Spleen (tissue), 11 donors: Measurements from ENCODE around the gene ZNF536. TPM values are rescaled to one million over a fixed set of nuclear protein-coding genes. Genes with fewer than 3 reads are reported as not detected.

Experiments
- DNase-seq: peaks from one replicate; pipeline ENCODE4 v3.0.0-alpha.2; 2020
- H3K27ac ChIP-seq, 8 donors: fragments of 200-600 bp; sonication (generic) in 7 of 8; 1 replicate in 4 of 8; 2 replicates in 4 of 8; pipeline versions ENCODE4 v1.5.0 to v1.8.0; 2016 to 2021; ENCODE audit warnings: inconsistent platforms in 4 of 8, mild to moderate bottlenecking in 4 of 8, moderate library complexity in 1 of 8
- H3K27me3 ChIP-seq, 7 donors: fragments of 200-600 bp; sonication (generic) in 6 of 7; replicated peaks in 1 of 7; 1 replicate in 4 of 7; 2 replicates in 3 of 7; pipeline versions ENCODE4 v1.5.0 to v1.8.0; 2016 to 2021; ENCODE audit warnings: inconsistent platforms in 3 of 7, mild to moderate bottlenecking in 1 of 7
- H3K36me3 ChIP-seq, 6 donors: fragments of 200-600 bp; sonication (generic) in 5 of 6; 1 replicate in 4 of 6; 2 replicates in 2 of 6; pipeline versions ENCODE4 v1.5.0 to v1.8.0; 2016 to 2021; ENCODE audit warnings: inconsistent platforms in 2 of 6
- H3K4me1 ChIP-seq, 6 donors: fragments of 200-600 bp; sonication (generic) in 5 of 6; 1 replicate in 3 of 6; 2 replicates in 3 of 6; pipeline versions ENCODE4 v1.5.0 to v1.8.0; 2016 to 2021; ENCODE audit warnings: inconsistent platforms in 3 of 6
- H3K4me3 ChIP-seq, 8 donors: fragments of 200-600 bp; sonication (generic) in 7 of 8; 1 replicate in 4 of 8; 2 replicates in 4 of 8; pipeline versions ENCODE4 v1.5.0 to v1.8.0; 2016 to 2021; ENCODE audit warnings: inconsistent platforms in 4 of 8, mild to moderate bottlenecking in 4 of 8, moderate library complexity in 2 of 8
- H3K9me3 ChIP-seq, 8 donors: fragments of 200-600 bp; sonication (generic) in 7 of 8; 1 replicate in 4 of 8; 2 replicates in 4 of 8; pipeline versions ENCODE4 v1.5.0 to v1.8.0; 2016 to 2021; ENCODE audit warnings: inconsistent platforms in 4 of 8
- POLR2A ChIP-seq, 3 donors: fragments of 450-650 bp; IDR thresholded peaks; one replicate each; pipeline ENCODE4 v1.5.1; 2017; ENCODE audit warnings: antibody characterized with exemption in 3 of 3, mild to moderate bottlenecking in 1 of 3
- POLR2AphosphoS5 ChIP-seq, 3 donors: sonication (generic); formaldehyde crosslinking; IDR thresholded peaks; one replicate each; pipeline ENCODE4 v1.5.1; 2017; ENCODE audit warnings: antibody characterized with exemption in 3 of 3
- WGBS, 5 donors: extraction: QIAGEN DNeasy Blood & Tissue Kit in 3 of 5; methylation state at CpG; one replicate each; pipeline versions ENCODE4 v1.1.5 to v1.1.7; 2013 to 2018; 5-methylcytosine and 5-hydroxymethylcytosine counted together
- intact Hi-C: fragments of 100-400 bp; cut with DNase I; formaldehyde crosslinking; loops from one replicate; pipeline ENCODE4 v1.15.0; 2023; ENCODE audit warnings: low total_unique reads
- polyA plus RNA-seq, 3 donors: library from polyadenylated mRNA; stranded (reverse); fragments of 200-250 nt; gene quantifications; one replicate each; pipeline ENCODE4 v1.2.1, GENCODE V29; 2013
- total RNA-seq, 7 donors: library from RNA; depleted of rRNA in 3 of 7; stranded (reverse); fragments of >200 nt in 3 of 7; fragmentation: NEBNext Ultra II Directional in 4 of 7; extraction: Animal tissue kit (Norgen Biotek cat#: 25700) in 4 of 7; gene quantifications; one replicate each; pipeline versions ENCODE4 v1.1.0 to v1.2.1, GENCODE V29; 2016 to 2021
- TF ChIP-seq, protein P1 (sequence below), 11 experiments: fragments of 200-600 bp in 7 of 11; fragments of 450-650 bp in 4 of 11; sonication (generic) in 4 of 11; IDR thresholded peaks in 8 of 11; conservative IDR thresholded peaks in 3 of 11; 1 replicate in 7 of 11; 2 replicates in 4 of 11; pipeline versions ENCODE4 v1.4.0 to v1.8.0; 2016 to 2021; ENCODE audit warnings: antibody characterized with exemption in 11 of 11, inconsistent platforms in 4 of 11, mild to moderate bottlenecking in 1 of 11
- donor health status: healthy with polysubstance abuse.
- donor health status: DM: no; HTN: no; CAD: no; lungs with moderate emphysema.
- donor health status: DM: no; HTN: no; CAD: no.
- donor health status: Bipolar disorder and iron deficiency.
- donor health status: healthy.
- donor health status: DM: no; HTN: no; CAD: no.
- donor health status: DM: yes; HTN: yes; CAD: no.

Gene ZNF536
- total and polyA plus RNA-seq, 10 donors = 0.13 to 4.1 (median 2.1) TPM

DNA sequence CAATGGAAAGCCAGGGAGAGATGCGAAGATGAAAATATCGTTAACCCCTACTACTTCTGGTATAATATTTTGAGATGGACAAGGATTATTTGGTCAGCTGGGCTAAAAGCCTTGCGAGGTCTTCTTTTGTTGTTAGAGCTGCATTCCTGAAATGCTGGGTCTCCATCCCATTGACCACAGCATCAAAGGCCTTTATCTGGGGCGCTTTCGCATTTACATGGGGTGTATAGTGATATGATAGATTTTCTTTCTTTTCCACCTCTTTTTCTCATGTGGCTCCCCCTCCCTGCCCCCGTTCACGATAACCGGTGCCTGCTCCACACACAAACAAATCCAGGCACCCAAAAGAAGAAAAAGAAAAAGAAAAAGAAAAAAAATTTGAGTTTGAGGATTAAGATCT, 77.5 kb downstream of the ZNF536 start:
- Histone ChIP-seq H3K4me3 (peak overlapping the region in 4 of 8 donors; percentile 1 to 57 (median 18)), H3K27ac (peak overlapping the region in 3 of 8 donors; percentile 37 to 65 (median 53)), H3K4me1 (peaks cover 0 to 17% (median 3%) of the 10 kb centered on the region in 6 donors), H3K27me3 (no peaks in the 10 kb centered on the region), H3K36me3 (no peaks in the 10 kb centered on the region), H3K9me3 (peaks cover 0 to 7% (median 0%) of the 10 kb centered on the region in 8 donors)
- no peak for TF ChIP-seq POLR2AphosphoS5 (IDR thresholded peaks at IDR 0.05)
- no peak for TF ChIP-seq POLR2A (IDR thresholded peaks at IDR 0.05)
- TF ChIP-seq, protein P1, sequence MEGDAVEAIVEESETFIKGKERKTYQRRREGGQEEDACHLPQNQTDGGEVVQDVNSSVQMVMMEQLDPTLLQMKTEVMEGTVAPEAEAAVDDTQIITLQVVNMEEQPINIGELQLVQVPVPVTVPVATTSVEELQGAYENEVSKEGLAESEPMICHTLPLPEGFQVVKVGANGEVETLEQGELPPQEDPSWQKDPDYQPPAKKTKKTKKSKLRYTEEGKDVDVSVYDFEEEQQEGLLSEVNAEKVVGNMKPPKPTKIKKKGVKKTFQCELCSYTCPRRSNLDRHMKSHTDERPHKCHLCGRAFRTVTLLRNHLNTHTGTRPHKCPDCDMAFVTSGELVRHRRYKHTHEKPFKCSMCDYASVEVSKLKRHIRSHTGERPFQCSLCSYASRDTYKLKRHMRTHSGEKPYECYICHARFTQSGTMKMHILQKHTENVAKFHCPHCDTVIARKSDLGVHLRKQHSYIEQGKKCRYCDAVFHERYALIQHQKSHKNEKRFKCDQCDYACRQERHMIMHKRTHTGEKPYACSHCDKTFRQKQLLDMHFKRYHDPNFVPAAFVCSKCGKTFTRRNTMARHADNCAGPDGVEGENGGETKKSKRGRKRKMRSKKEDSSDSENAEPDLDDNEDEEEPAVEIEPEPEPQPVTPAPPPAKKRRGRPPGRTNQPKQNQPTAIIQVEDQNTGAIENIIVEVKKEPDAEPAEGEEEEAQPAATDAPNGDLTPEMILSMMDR (IDR thresholded peaks at IDR 0.05 in 8 of 11, conservative IDR thresholded peaks at IDR 0.05 in 3 of 11) = no peak
- intact Hi-C loops = no loop called here
- DNase-seq = no peak
- whole genome bisulfite sequencing, 5 donors = 53 to 65% (median 60%) methylated on average over 8 of the region's 8 CpGs

DNA sequence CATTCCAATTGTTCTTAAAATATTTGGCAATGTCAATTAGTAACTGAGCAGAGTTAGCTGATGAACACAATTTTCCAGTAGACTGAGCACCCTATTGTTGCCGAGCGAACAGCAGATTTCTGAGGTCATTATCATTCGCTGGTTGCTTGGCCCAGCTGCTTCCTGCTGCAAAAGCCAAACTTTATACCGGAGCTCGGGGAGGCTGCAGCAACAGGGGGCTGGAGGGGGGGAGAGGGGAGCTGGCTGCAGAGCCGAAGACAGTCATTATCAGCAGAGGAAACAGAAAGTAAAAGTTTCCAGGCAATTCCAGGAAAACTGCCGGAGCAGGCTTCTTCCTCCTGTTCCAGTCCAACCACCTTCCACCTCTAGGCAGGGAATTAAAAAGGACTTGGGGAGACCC, 77.9 kb downstream of the ZNF536 start:
- Histone ChIP-seq H3K9me3 (peaks cover 0 to 7% (median 0%) of the 10 kb centered on the region in 8 donors), H3K27ac (peak overlapping the region in 5 of 8 donors; percentile 10 to 65 (median 38)), H3K27me3 (no peaks in the 10 kb centered on the region), H3K4me1 (peaks cover 0 to 17% (median 3%) of the 10 kb centered on the region in 6 donors), H3K4me3 (peak overlapping the region in 5 of 8 donors; percentile 1 to 57 (median 18)), H3K36me3 (no peaks in the 10 kb centered on the region)
- DNase-seq = peak; percentile 62
- WGBS, 5 donors = 1 to 4% (median 2%) methylated on average over 7 of the region's 7 CpGs
- intact Hi-C loops = no loop called here
- TF ChIP-seq POLR2A (IDR thresholded peaks at IDR 0.05) (no peak), POLR2AphosphoS5 (IDR thresholded peaks at IDR 0.05) (peak in 1 of 3 donors; percentile 32)

DNA sequence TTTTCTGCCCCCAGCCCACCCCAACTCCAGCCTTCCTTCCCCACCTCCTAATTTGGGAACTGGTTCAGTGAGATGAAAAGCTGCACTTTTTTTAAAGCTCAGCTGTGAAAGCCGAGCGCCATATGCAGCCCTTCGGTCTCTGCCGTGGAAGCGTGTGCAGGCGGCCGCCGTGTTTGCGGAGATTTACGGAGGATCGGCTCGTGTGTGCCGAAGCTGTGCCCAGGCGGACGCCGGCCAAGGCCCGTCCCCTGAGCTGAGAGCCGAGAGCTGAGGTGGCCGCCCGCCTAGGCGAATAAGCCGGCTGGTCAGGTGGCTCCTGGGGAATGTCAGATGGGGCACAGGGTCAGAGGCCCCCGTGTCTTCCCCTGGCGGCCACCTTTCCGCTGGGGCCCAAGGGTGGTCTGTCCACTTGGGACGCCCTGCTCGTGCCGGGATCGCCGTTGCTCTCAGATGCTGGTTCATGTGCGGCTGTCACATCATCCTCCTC, 78.7 kb downstream of the ZNF536 start:
- Histone ChIP-seq H3K27me3 (no peaks in the 10 kb centered on the region), H3K4me3 (peak overlapping the region in 3 of 8 donors; percentile 1 to 30 (median 3)), H3K27ac (peak overlapping the region in 4 of 8 donors; percentile 10 to 65 (median 45)), H3K4me1 (peaks cover 0 to 17% (median 3%) of the 10 kb centered on the region in 6 donors), H3K9me3 (no peaks in the 10 kb centered on the region), H3K36me3 (no peaks in the 10 kb centered on the region)
- intact Hi-C loops = no loop called here
- TF ChIP-seq, protein P1 (IDR thresholded peaks at IDR 0.05 in 8 of 11, conservative IDR thresholded peaks at IDR 0.05 in 3 of 11) = no peak
- TF ChIP-seq POLR2AphosphoS5 (IDR thresholded peaks at IDR 0.05) = no peak
- WGBS, 5 donors = 52 to 88% (median 78%) methylated on average over 22 to 31 of the region's 31 CpGs
- DNase-seq = peak; percentile 61

DNA sequence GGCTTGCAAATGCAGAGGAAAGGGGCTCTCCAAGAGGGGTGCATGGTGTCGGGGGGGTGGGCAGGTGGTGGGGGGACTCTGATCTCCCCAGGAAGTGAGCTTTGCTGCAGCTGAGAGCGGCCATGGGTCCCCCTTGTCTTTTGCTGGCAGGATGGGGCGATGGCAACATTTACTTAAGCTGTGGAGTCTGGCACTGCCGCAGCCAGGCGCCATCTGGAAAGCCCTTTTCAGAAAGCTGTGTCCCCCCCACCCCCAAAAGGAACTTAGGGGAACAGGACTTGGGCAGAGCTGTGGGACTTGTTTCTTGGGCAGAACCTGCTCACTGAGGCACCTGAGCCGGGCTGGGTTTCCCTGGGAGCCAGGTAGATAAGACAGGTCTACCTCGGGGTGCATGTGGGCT, 80.7 kb downstream of the ZNF536 start:
- WGBS, 5 donors = 87 to 92% (median 90%) methylated on average over 7 of the region's 7 CpGs
- intact Hi-C loops = no loop called here
- peak; percentile 51 for DNase-seq
- Histone ChIP-seq H3K27me3 (no peaks in the 10 kb centered on the region), H3K9me3 (no peaks in the 10 kb centered on the region), H3K4me1 (peaks cover 0 to 17% (median 3%) of the 10 kb centered on the region in 6 donors), H3K27ac (no peak overlapping the region), H3K4me3 (no peak overlapping the region), H3K36me3 (no peaks in the 10 kb centered on the region)
- TF ChIP-seq POLR2AphosphoS5 (IDR thresholded peaks at IDR 0.05) (no peak), POLR2A (IDR thresholded peaks at IDR 0.05) (no peak)
- TF ChIP-seq, protein P1 (IDR thresholded peaks at IDR 0.05 in 8 of 11, conservative IDR thresholded peaks at IDR 0.05 in 3 of 11) = no peak
